ENCODE data around the gene THSD7B. TPM values are rescaled to one million over a fixed set of nuclear protein-coding genes. Genes with fewer than 3 reads are reported as not detected.

THSD7B gene
- total and polyA plus RNA-seq, 9 of the 15 experiments (the other 6 are each of a cell fraction or from before 2014, with no cell fraction given) = not detected

GRCh38 chr2:137298377-137298776 is 533.0 kb downstream of the THSD7B start:
- H2AFZ ChIP-seq (ENCODE audit: low read depth, low read length) = no peak overlapping the region
- H3K27ac ChIP-seq (ENCODE audit: extremely low read depth, low read depth, low read length) = no peak overlapping the region
- no peaks in the 10 kb centered on the region for H3K79me2 ChIP-seq (ENCODE audit: control insufficient read depth, insufficient read depth, low read length)
- no peaks in the 10 kb centered on the region for H3K9me1 ChIP-seq (ENCODE audit: control insufficient read depth, insufficient read depth, low read length)
- no peak overlapping the region for H3K4me3 ChIP-seq
- DNase-seq (ENCODE audit: extremely low read depth in 1 of 4, low spot score in 3 of 4) = no peak
- H4K20me1 ChIP-seq (replicated peaks; ENCODE audit: control insufficient read depth, insufficient read depth, low read length) = no peaks in the 10 kb centered on the region
- TF ChIP-seq CHD2 (IDR thresholded peaks at IDR 0.05; ENCODE audit: low read depth, low read length) = no peak
- TF ChIP-seq ZNF668 (CRISPR knock-in tag; IDR thresholded peaks at IDR 0.05) = no peak
- no peak for TF ChIP-seq CBFA2T3 (IDR thresholded peaks at IDR 0.05)
- TF ChIP-seq CBX8 (IDR thresholded peaks at IDR 0.05; ENCODE audit: borderline replicate concordance, extremely low read depth, low read depth, low read length, poor library complexity, severe bottlenecking) = no peak
- TF ChIP-seq CC2D1A (IDR thresholded peaks at IDR 0.05) = no peak
- no peak for ATAC-seq
- H3K27me3 ChIP-seq (ENCODE audit: control insufficient read depth in 2 of 2, insufficient read depth in 2 of 2, low read length in 2 of 2) = no peaks in the 10 kb centered on the region
- intact Hi-C loops (cut with micrococcal nuclease) = no loop called here
- no peak for FAIRE-seq
- POLR2A ChIA-PET = no interaction called here
- WGBS (ENCODE audit: insufficient coverage, low coverage, missing lambda C conversion rate) = 0% methylated on average over 3 of the region's 3 CpGs
- no TSS peak for BruUV-seq (replicated peaks)
- in situ Hi-C loops (cut with MboI) = no loop called here
- no peaks in the 10 kb centered on the region for H3K36me3 ChIP-seq (ENCODE audit: control insufficient read depth, insufficient read depth, low read length)
- no peak overlapping the region for H3K9ac ChIP-seq (ENCODE audit: insufficient read depth in 1 of 2, low read depth in 2 of 2, low read length in 2 of 2)
- H3K9me3 ChIP-seq (replicated peaks; ENCODE audit: control insufficient read depth, insufficient read depth, low read depth, low read length) = no peaks in the 10 kb centered on the region; the same call in 1 of the 2 replicates
- no peaks in the 10 kb centered on the region for H3K4me1 ChIP-seq (replicated peaks in 1 of 2; ENCODE audit: control insufficient read depth in 2 of 2, insufficient read depth in 2 of 2, low read length in 2 of 2)
- CTCF ChIA-PET (ENCODE audit: low intra/inter-chr PET ratio) = no interaction called here
- H3K4me2 ChIP-seq (ENCODE audit: insufficient read depth, low read length) = no peak overlapping the region

GRCh38 chr2:137300987-137301386 is 535.6 kb downstream of the THSD7B start:
- no peak overlapping the region for H2AFZ ChIP-seq (ENCODE audit: low read depth, low read length)
- no TSS peak for BruUV-seq (replicated peaks)
- H3K4me3 ChIP-seq = no peak overlapping the region
- H3K36me3 ChIP-seq (ENCODE audit: control insufficient read depth, insufficient read depth, low read length) = no peaks in the 10 kb centered on the region
- H4K20me1 ChIP-seq (replicated peaks; ENCODE audit: control insufficient read depth, insufficient read depth, low read length) = no peaks in the 10 kb centered on the region
- no peak overlapping the region for H3K9ac ChIP-seq (ENCODE audit: insufficient read depth in 1 of 2, low read depth in 2 of 2, low read length in 2 of 2)
- no peak overlapping the region for H3K27ac ChIP-seq (ENCODE audit: extremely low read depth, low read depth, low read length)
- H3K79me2 ChIP-seq (ENCODE audit: control insufficient read depth, insufficient read depth, low read length) = no peaks in the 10 kb centered on the region
- ChIA-PET POLR2A (no interaction called here), CTCF (ENCODE audit: low intra/inter-chr PET ratio) (no interaction called here)
- H3K9me3 ChIP-seq (replicated peaks; ENCODE audit: control insufficient read depth, insufficient read depth, low read depth, low read length) = peaks cover 3% of the 10 kb centered on the region; the same call in 1 of the 2 replicates
- intact Hi-C loops (cut with micrococcal nuclease) = no loop called here
- FAIRE-seq (no peak), DNase-seq (ENCODE audit: extremely low read depth in 1 of 4, low spot score in 3 of 4) (no peak), ATAC-seq (no peak)
- no peak overlapping the region for H3K4me2 ChIP-seq (ENCODE audit: insufficient read depth, low read length)
- no peaks in the 10 kb centered on the region for H3K27me3 ChIP-seq (ENCODE audit: control insufficient read depth in 2 of 2, insufficient read depth in 2 of 2, low read length in 2 of 2)
- no peaks in the 10 kb centered on the region for H3K4me1 ChIP-seq (replicated peaks in 1 of 2; ENCODE audit: control insufficient read depth in 2 of 2, insufficient read depth in 2 of 2, low read length in 2 of 2)
- H3K9me1 ChIP-seq (ENCODE audit: control insufficient read depth, insufficient read depth, low read length) = no peaks in the 10 kb centered on the region
- in situ Hi-C loops (cut with MboI) = no loop called here
- WGBS (ENCODE audit: insufficient coverage, low coverage, missing lambda C conversion rate) = 0% methylated on average over 2 of the region's 2 CpGs
- TF ChIP-seq SIN3B (IDR thresholded peaks at IDR 0.05; ENCODE audit: low read depth) (no peak), GTF2F1 (IDR thresholded peaks at IDR 0.05; ENCODE audit: low read depth, low read length) (no peak), ID3 (CRISPR knock-in tag; IDR thresholded peaks at IDR 0.05) (no peak), ID3 (tag; IDR thresholded peaks at IDR 0.05) (no peak), HNRNPH1 (optimal IDR thresholded peaks at IDR 0.05; ENCODE audit: low read depth, low read length) (no peak), RAD51 (IDR thresholded peaks at IDR 0.05; ENCODE audit: borderline replicate concordance, low read depth) (no peak), ZNF347 (CRISPR knock-in tag; IDR thresholded peaks at IDR 0.05; ENCODE audit: low read depth) (no peak)
- TF ChIP-seq, protein P1, sequence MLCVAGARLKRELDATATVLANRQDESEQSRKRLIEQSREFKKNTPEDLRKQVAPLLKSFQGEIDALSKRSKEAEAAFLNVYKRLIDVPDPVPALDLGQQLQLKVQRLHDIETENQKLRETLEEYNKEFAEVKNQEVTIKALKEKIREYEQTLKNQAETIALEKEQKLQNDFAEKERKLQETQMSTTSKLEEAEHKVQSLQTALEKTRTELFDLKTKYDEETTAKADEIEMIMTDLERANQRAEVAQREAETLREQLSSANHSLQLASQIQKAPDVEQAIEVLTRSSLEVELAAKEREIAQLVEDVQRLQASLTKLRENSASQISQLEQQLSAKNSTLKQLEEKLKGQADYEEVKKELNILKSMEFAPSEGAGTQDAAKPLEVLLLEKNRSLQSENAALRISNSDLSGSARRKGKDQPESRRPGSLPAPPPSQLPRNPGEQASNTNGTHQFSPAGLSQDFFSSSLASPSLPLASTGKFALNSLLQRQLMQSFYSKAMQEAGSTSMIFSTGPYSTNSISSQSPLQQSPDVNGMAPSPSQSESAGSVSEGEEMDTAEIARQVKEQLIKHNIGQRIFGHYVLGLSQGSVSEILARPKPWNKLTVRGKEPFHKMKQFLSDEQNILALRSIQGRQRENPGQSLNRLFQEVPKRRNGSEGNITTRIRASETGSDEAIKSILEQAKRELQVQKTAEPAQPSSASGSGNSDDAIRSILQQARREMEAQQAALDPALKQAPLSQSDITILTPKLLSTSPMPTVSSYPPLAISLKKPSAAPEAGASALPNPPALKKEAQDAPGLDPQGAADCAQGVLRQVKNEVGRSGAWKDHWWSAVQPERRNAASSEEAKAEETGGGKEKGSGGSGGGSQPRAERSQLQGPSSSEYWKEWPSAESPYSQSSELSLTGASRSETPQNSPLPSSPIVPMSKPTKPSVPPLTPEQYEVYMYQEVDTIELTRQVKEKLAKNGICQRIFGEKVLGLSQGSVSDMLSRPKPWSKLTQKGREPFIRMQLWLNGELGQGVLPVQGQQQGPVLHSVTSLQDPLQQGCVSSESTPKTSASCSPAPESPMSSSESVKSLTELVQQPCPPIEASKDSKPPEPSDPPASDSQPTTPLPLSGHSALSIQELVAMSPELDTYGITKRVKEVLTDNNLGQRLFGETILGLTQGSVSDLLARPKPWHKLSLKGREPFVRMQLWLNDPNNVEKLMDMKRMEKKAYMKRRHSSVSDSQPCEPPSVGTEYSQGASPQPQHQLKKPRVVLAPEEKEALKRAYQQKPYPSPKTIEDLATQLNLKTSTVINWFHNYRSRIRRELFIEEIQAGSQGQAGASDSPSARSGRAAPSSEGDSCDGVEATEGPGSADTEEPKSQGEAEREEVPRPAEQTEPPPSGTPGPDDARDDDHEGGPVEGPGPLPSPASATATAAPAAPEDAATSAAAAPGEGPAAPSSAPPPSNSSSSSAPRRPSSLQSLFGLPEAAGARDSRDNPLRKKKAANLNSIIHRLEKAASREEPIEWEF (CRISPR knock-in tag; IDR thresholded peaks at IDR 0.05) = no peak

All from K562 (cell line).